Naive thymus-derived CD4-positive, alpha-beta T cell (primary cell): ENCODE data around the gene DNM3. TPM values are rescaled to one million over a fixed set of nuclear protein-coding genes. Genes with fewer than 3 reads are reported as not detected.

Source experiments
- ATAC-seq: fragments of 150-1000 bp; cut with Tn5 transposase; 2 replicates; pipeline ENCODE4 v1.10.0; 2021; ENCODE audit warnings: mild to moderate bottlenecking, moderate library complexity
- CTCF ChIA-PET: fragments of 350-600 bp; sonication (Branson Sonifier 250); formaldehyde crosslinking; loops from one replicate; lab custom pipeline; 2021; ENCODE audit warnings: antibody characterized with exemption; lab: Charles Lee
- POLR2A ChIA-PET: fragments of 350-600 bp; sonication (Branson Sonifier 250); formaldehyde crosslinking; loops from one replicate; lab custom pipeline; 2021; ENCODE audit warnings: antibody characterized with exemption, inconsistent platforms; lab: Charles Lee
- DNase-seq, 9 donors: peaks; one replicate each; pipeline versions ENCODE4 v3.0.0 to v3.0.0-alpha.2; 2020 to 2022; ENCODE audit warnings: mixed read lengths in 1 of 9
- H3K27ac ChIP-seq: one replicate; pipeline ENCODE4 v1.7.0; 2013; ENCODE audit warnings: mild to moderate bottlenecking, low read depth, low read length, moderate library complexity
- H3K27me3 ChIP-seq, 2 donors: one replicate each; pipeline ENCODE4 v1.7.0; 2013; ENCODE audit warnings: low read length in 2 of 2, mild to moderate bottlenecking in 2 of 2, moderate library complexity in 2 of 2; ENCODE audit not compliant: control insufficient read depth in 2 of 2, insufficient read depth in 2 of 2
- H3K36me3 ChIP-seq, 3 experiments: 1 replicate in 2 of 3; 2 replicates in 1 of 3; pipeline ENCODE4 v1.7.0; 2013; ENCODE audit warnings: low read length in 3 of 3, mild to moderate bottlenecking in 3 of 3, moderate library complexity in 1 of 3; ENCODE audit not compliant: insufficient read depth in 3 of 3, control insufficient read depth in 2 of 3
- H3K4me1 ChIP-seq, 2 donors: one replicate each; pipeline ENCODE4 v1.7.0; 2013; ENCODE audit warnings: low read length in 2 of 2, mild to moderate bottlenecking in 2 of 2, moderate library complexity in 1 of 2; ENCODE audit not compliant: control insufficient read depth in 2 of 2, insufficient read depth in 2 of 2
- H3K4me3 ChIP-seq: 2 replicates; pipeline ENCODE4 v1.7.0; 2013; ENCODE audit warnings: mild to moderate bottlenecking, low read length
- H3K9me3 ChIP-seq, 3 experiments: 1 replicate in 2 of 3; 2 replicates in 1 of 3; pipeline ENCODE4 v1.7.0; 2013; ENCODE audit warnings: low read length in 3 of 3; ENCODE audit not compliant: control insufficient read depth in 2 of 3
- H3K27ac Mint-ChIP-seq, 9 donors: one replicate each; pipeline ENCODE4 v1.8.0; 2020 to 2022; ENCODE audit warnings: mixed read lengths in 9 of 9, mild to moderate bottlenecking in 8 of 9, moderate library complexity in 5 of 9, inconsistent platforms in 2 of 9
- H3K27me3 Mint-ChIP-seq, 5 donors: one replicate each; pipeline ENCODE4 v1.8.0; 2021 to 2022; ENCODE audit warnings: mixed read lengths in 5 of 5, mild to moderate bottlenecking in 1 of 5
- H3K36me3 Mint-ChIP-seq, 5 donors: one replicate each; pipeline ENCODE4 v1.8.0; 2020 to 2022; ENCODE audit warnings: mixed read lengths in 5 of 5, mild to moderate bottlenecking in 3 of 5, inconsistent platforms in 1 of 5
- H3K4me1 Mint-ChIP-seq, 7 donors: one replicate each; pipeline ENCODE4 v1.8.0; 2020 to 2022; ENCODE audit warnings: mixed read lengths in 7 of 7, mild to moderate bottlenecking in 3 of 7, inconsistent platforms in 1 of 7
- H3K4me3 Mint-ChIP-seq, 10 donors: one replicate each; pipeline ENCODE4 v1.8.0; 2020 to 2022; ENCODE audit warnings: mild to moderate bottlenecking in 10 of 10, mixed read lengths in 10 of 10, moderate library complexity in 6 of 10, inconsistent platforms in 2 of 10
- H3K9me3 Mint-ChIP-seq, 11 donors: one replicate each; pipeline ENCODE4 v1.8.0; 2020 to 2022; ENCODE audit warnings: mixed read lengths in 11 of 11, mild to moderate bottlenecking in 4 of 11, inconsistent platforms in 1 of 11, moderate library complexity in 1 of 11
- intact Hi-C, 2 donors: fragments of 100-400 bp; cut with micrococcal nuclease; formaldehyde crosslinking; loops; one replicate each; pipeline ENCODE4 v1.15.1; 2023
- polyA plus RNA-seq, 2 donors: library from polyadenylated mRNA; unstranded; fragments of 300-500 nt; fragmentation: Illumina TruSeq; gene quantifications; one replicate each; pipeline ENCODE4 v1.2.3, GENCODE V29; 2021
- total RNA-seq, 6 experiments: library from RNA in 5 of 6; stranded (reverse) in 5 of 6; gene quantifications; 1 replicate in 5 of 6; 2 replicates in 1 of 6; pipeline ENCODE4 v1.2.3 and lab custom pipeline; 2021 to 2026

Gene DNM3
- total and polyA plus RNA-seq, 7 experiments from 2014 or later: 1.2 to 2.5 (median 2.0) TPM

- H3K27me3 Mint-ChIP-seq: peaks cover 0 to 30% (median 4%) of the 10 kb centered on the region in 5 donors
- peaks cover 0 to 1% (median 0%) of the 10 kb centered on the region in 11 donors for H3K9me3 Mint-ChIP-seq
- H3K4me3 Mint-ChIP-seq: no peak overlapping the region
- Histone ChIP-seq H3K27me3 (no peaks in the 10 kb centered on the region), H3K36me3 (no peaks in the 10 kb centered on the region), H3K27ac (no peak overlapping the region), H3K9me3 (no peaks in the 10 kb centered on the region), H3K4me3 (no peak overlapping the region), H3K4me1 (no peaks in the 10 kb centered on the region)
- ATAC-seq: no peak
- intact Hi-C loops: no loop called here
- peaks cover 0 to 2% (median 0%) of the 10 kb centered on the region in 7 donors for H3K4me1 Mint-ChIP-seq
- peaks cover 0 to 6% (median 0%) of the 10 kb centered on the region in 5 donors for H3K36me3 Mint-ChIP-seq
- POLR2A ChIA-PET: no interaction called here
- CTCF ChIA-PET: interaction anchor here (0.6 to 0.7 kb wide), 3 partner anchors 68 to 489 kb away, joined by 3 read pairs; no protein-coding TSS in a partner anchor
- DNase-seq: no peak
- no peak overlapping the region for H3K27ac Mint-ChIP-seq
Observed at GRCh38 chr1:171869097-171869496, 27.8 kb downstream of the DNM3 start.

- H3K4me3 Mint-ChIP-seq: no peak overlapping the region
- intact Hi-C loops: no loop called here
Observed at GRCh38 chr1:171871848-171872247, 30.6 kb downstream of the DNM3 start.

GRCh38 chr1:171872430-171872829 is 31.1 kb downstream of the DNM3 start:
- Mint-ChIP-seq H3K36me3 (no peaks in the 10 kb centered on the region), H3K9me3 (no peaks in the 10 kb centered on the region), H3K4me3 (no peak overlapping the region), H3K4me1 (peaks cover 0 to 2% (median 0%) of the 10 kb centered on the region in 7 donors), H3K27me3 (peaks cover 0 to 22% (median 4%) of the 10 kb centered on the region in 5 donors), H3K27ac (no peak overlapping the region)
- H3K27ac ChIP-seq: no peak overlapping the region
- POLR2A ChIA-PET: no interaction called here
- H3K4me1 ChIP-seq: no peaks in the 10 kb centered on the region
- H3K9me3 ChIP-seq: no peaks in the 10 kb centered on the region
- CTCF ChIA-PET: interaction anchor here (0.6 kb wide), 1 partner anchor 1036 kb away, joined by 3 read pairs; no protein-coding TSS in a partner anchor
- H3K27me3 ChIP-seq: no peaks in the 10 kb centered on the region
- intact Hi-C loops: no loop called here
- H3K4me3 ChIP-seq: no peak overlapping the region
- H3K36me3 ChIP-seq: no peaks in the 10 kb centered on the region
- ATAC-seq (no peak), DNase-seq (no peak)

More at GRCh38 chr1:171871848-171872247, 30.6 kb downstream of the DNM3 start:
- DNase-seq (no peak), ATAC-seq (no peak)
- Mint-ChIP-seq H3K4me1 (peaks cover 0 to 2% (median 0%) of the 10 kb centered on the region in 7 donors), H3K36me3 (no peaks in the 10 kb centered on the region), H3K27ac (no peak overlapping the region), H3K27me3 (peaks cover 0 to 22% (median 4%) of the 10 kb centered on the region in 5 donors), H3K9me3 (no peaks in the 10 kb centered on the region)
- no peak overlapping the region for H3K27ac ChIP-seq
- CTCF ChIA-PET: no interaction called here
- POLR2A ChIA-PET: no interaction called here
- H3K27me3 ChIP-seq: no peaks in the 10 kb centered on the region
- no peaks in the 10 kb centered on the region for H3K36me3 ChIP-seq
- no peak overlapping the region for H3K4me3 ChIP-seq
- H3K4me1 ChIP-seq: no peaks in the 10 kb centered on the region
- no peaks in the 10 kb centered on the region for H3K9me3 ChIP-seq

GRCh38 chr1:171873664-171874063 is 32.4 kb downstream of the DNM3 start:
- no peaks in the 10 kb centered on the region for H3K36me3 ChIP-seq
- no peak for ATAC-seq
- H3K4me3 Mint-ChIP-seq: no peak overlapping the region
- no peaks in the 10 kb centered on the region for H3K36me3 Mint-ChIP-seq
- no peak for DNase-seq
- no peaks in the 10 kb centered on the region for H3K9me3 ChIP-seq
- no peak overlapping the region for H3K27ac ChIP-seq
- H3K9me3 Mint-ChIP-seq: no peaks in the 10 kb centered on the region
- no peaks in the 10 kb centered on the region for H3K4me1 ChIP-seq
- ChIA-PET POLR2A (no interaction called here), CTCF (no interaction called here)
- intact Hi-C loops: no loop called here
- no peak overlapping the region for H3K4me3 ChIP-seq
- no peaks in the 10 kb centered on the region for H3K27me3 ChIP-seq
- H3K4me1 Mint-ChIP-seq: peaks cover 0 to 2% (median 0%) of the 10 kb centered on the region in 7 donors
- H3K27ac Mint-ChIP-seq: no peak overlapping the region
- H3K27me3 Mint-ChIP-seq: peaks cover 0 to 22% (median 4%) of the 10 kb centered on the region in 5 donors

- no peaks in the 10 kb centered on the region for H3K4me1 Mint-ChIP-seq
- H3K4me1 ChIP-seq: no peaks in the 10 kb centered on the region
- no peaks in the 10 kb centered on the region for H3K36me3 Mint-ChIP-seq
- H3K27ac Mint-ChIP-seq: no peak overlapping the region
- no peak overlapping the region for H3K27ac ChIP-seq
- H3K36me3 ChIP-seq: no peaks in the 10 kb centered on the region
- POLR2A ChIA-PET: no interaction called here
- intact Hi-C loops: no loop called here
- CTCF ChIA-PET: no interaction called here
- peaks cover 0 to 4% (median 0%) of the 10 kb centered on the region in 5 donors for H3K27me3 Mint-ChIP-seq
- no peak overlapping the region for H3K4me3 Mint-ChIP-seq
- DNase-seq (no peak), ATAC-seq (no peak)
- H3K4me3 ChIP-seq: no peak overlapping the region
- H3K27me3 ChIP-seq: no peaks in the 10 kb centered on the region
- no peaks in the 10 kb centered on the region for H3K9me3 ChIP-seq
- no peaks in the 10 kb centered on the region for H3K9me3 Mint-ChIP-seq
Observed at GRCh38 chr1:171877701-171878100, 36.4 kb downstream of the DNM3 start.

GRCh38 chr1:171879556-171879955 is 38.3 kb downstream of the DNM3 start:
- H3K9me3 ChIP-seq: no peaks in the 10 kb centered on the region
- H3K36me3 Mint-ChIP-seq: no peaks in the 10 kb centered on the region
- H3K9me3 Mint-ChIP-seq: no peaks in the 10 kb centered on the region
- ChIA-PET CTCF (no interaction called here), POLR2A (no interaction called here)
- H3K4me1 Mint-ChIP-seq: peaks cover 6 to 10% (median 9%) of the 10 kb centered on the region in 7 donors
- no peaks in the 10 kb centered on the region for H3K36me3 ChIP-seq
- no peak for ATAC-seq
- H3K4me1 ChIP-seq: no peaks in the 10 kb centered on the region
- no peak overlapping the region for H3K4me3 ChIP-seq
- H3K27me3 ChIP-seq: no peaks in the 10 kb centered on the region
- H3K27me3 Mint-ChIP-seq: peaks cover 0 to 2% (median 0%) of the 10 kb centered on the region in 5 donors
- intact Hi-C loops: no loop called here
- no peak overlapping the region for H3K4me3 Mint-ChIP-seq
- DNase-seq: no peak
- no peak overlapping the region for H3K27ac ChIP-seq
- no peak overlapping the region for H3K27ac Mint-ChIP-seq

- Mint-ChIP-seq H3K4me1 (peaks cover 6 to 15% (median 9%) of the 10 kb centered on the region in 7 donors), H3K27me3 (peaks cover 0 to 2% (median 0%) of the 10 kb centered on the region in 5 donors), H3K36me3 (no peaks in the 10 kb centered on the region), H3K4me3 (no peak overlapping the region), H3K9me3 (no peaks in the 10 kb centered on the region), H3K27ac (no peak overlapping the region)
- ATAC-seq (no peak), DNase-seq (no peak)
- CTCF ChIA-PET: no interaction called here
- intact Hi-C loops: no loop called here
- POLR2A ChIA-PET: no interaction called here
- Histone ChIP-seq H3K27ac (no peak overlapping the region), H3K4me1 (no peaks in the 10 kb centered on the region), H3K9me3 (no peaks in the 10 kb centered on the region), H3K4me3 (no peak overlapping the region), H3K36me3 (no peaks in the 10 kb centered on the region), H3K27me3 (no peaks in the 10 kb centered on the region)
Observed at GRCh38 chr1:171881442-171881841, 40.1 kb downstream of the DNM3 start.
